Fibroblast of lung (primary cell): ENCODE data around the gene ANK2. TPM values are rescaled to one million over a fixed set of nuclear protein-coding genes. Genes with fewer than 3 reads are reported as not detected.

ENCODE experiments used
- DNase-seq, 2 donors: peaks; one replicate each; pipeline versions ENCODE4 v3.0.0 to v3.0.0-alpha.2; 2010; ENCODE audit warnings: low read depth in 2 of 2
- H2AFZ ChIP-seq: 2 replicates; pipeline ENCODE4 v1.5.1; 2012; ENCODE audit warnings: low read length, control low read depth, inconsistent platforms
- H3K27ac ChIP-seq: 2 replicates; pipeline ENCODE4 v1.5.1; 2011; ENCODE audit warnings: low read length, control low read depth; ENCODE audit not compliant: insufficient read depth
- H3K27me3 ChIP-seq: 2 replicates; pipeline ENCODE4 v1.5.1; 2011; ENCODE audit warnings: mild to moderate bottlenecking, low read length; ENCODE audit not compliant: control insufficient read depth, insufficient read depth
- H3K36me3 ChIP-seq: 2 replicates; pipeline ENCODE4 v1.5.1; 2011; ENCODE audit warnings: low read length; ENCODE audit not compliant: control insufficient read depth, insufficient read depth
- H3K4me1 ChIP-seq: 2 replicates; pipeline ENCODE4 v1.5.1; 2011; ENCODE audit warnings: low read length; ENCODE audit not compliant: control insufficient read depth, insufficient read depth; ENCODE audit errors: extremely low read depth
- H3K4me2 ChIP-seq: 2 replicates; pipeline ENCODE4 v1.5.1; 2011; ENCODE audit warnings: low read length, control low read depth; ENCODE audit not compliant: insufficient read depth; ENCODE audit errors: extremely low read depth
- H3K4me3 ChIP-seq, 4 experiments: fragments of 200-600 bp in 1 of 4; sonication (generic) in 1 of 4; replicated peaks in 1 of 4; 2 replicates each; pipeline ENCODE4 v1.5.1; 2011 to 2016; ENCODE audit warnings: low read length in 4 of 4, low read depth in 3 of 4, mild to moderate bottlenecking in 3 of 4, control low read depth in 2 of 4, inconsistent platforms in 1 of 4, mixed read lengths in 1 of 4; ENCODE audit not compliant: insufficient read depth in 1 of 4; ENCODE audit errors: control extremely low read depth in 1 of 4
- H3K79me2 ChIP-seq: 2 replicates; pipeline ENCODE4 v1.5.1; 2012; ENCODE audit warnings: mild to moderate bottlenecking, low read length, inconsistent platforms; ENCODE audit not compliant: control insufficient read depth, insufficient read depth
- H3K9ac ChIP-seq: 2 replicates; pipeline ENCODE4 v1.5.1; 2011; ENCODE audit warnings: mild to moderate bottlenecking, low read length, control low read depth; ENCODE audit not compliant: insufficient read depth
- H3K9me3 ChIP-seq: 2 replicates; pipeline ENCODE4 v1.5.1; 2012; ENCODE audit warnings: low read depth, low read length; ENCODE audit not compliant: control insufficient read depth, insufficient read depth
- H4K20me1 ChIP-seq: 2 replicates; pipeline ENCODE4 v1.5.1; 2011; ENCODE audit warnings: low read length; ENCODE audit not compliant: control insufficient read depth, insufficient read depth; ENCODE audit errors: extremely low read depth
- EZH2 ChIP-seq: IDR thresholded peaks from 2 replicates; pipeline ENCODE4 v1.5.1; 2012; ENCODE audit warnings: low read length, control low read depth, mild to moderate bottlenecking; ENCODE audit errors: missing control alignments
- polyA plus RNA-seq, 2 donors: library from polyadenylated mRNA; depleted of rRNA in 1 of 2; stranded (reverse) in 1 of 2; unstranded in 1 of 2; fragments of >200 nt; gene quantifications; 2 replicates each; pipeline ENCODE4 v1.2.1, GENCODE V29; 2011 to 2012; ENCODE audit warnings: missing spikeins in 1 of 2
- total RNA-seq: library from RNA; depleted of rRNA; stranded (reverse); fragments of >200 nt; gene quantifications from 2 replicates; pipeline ENCODE4 v1.2.1, GENCODE V29; 2014
- TF ChIP-seq, protein P1 (sequence below), 2 donors: IDR thresholded peaks in 1 of 2; conservative IDR thresholded peaks in 1 of 2; 1 replicate in 1 of 2; 2 replicates in 1 of 2; pipeline ENCODE4 v1.5.1; 2011 to 2012; ENCODE audit warnings: low read length in 2 of 2, control low read depth in 1 of 2, inconsistent platforms in 1 of 2, low read depth in 1 of 2, mild to moderate bottlenecking in 1 of 2

The ANK2 gene
- total and polyA plus RNA-seq, 2 donors (not counting 1 experiment from before 2014, with no cell fraction given), result 10.9 to 95.1 TPM

DNA sequence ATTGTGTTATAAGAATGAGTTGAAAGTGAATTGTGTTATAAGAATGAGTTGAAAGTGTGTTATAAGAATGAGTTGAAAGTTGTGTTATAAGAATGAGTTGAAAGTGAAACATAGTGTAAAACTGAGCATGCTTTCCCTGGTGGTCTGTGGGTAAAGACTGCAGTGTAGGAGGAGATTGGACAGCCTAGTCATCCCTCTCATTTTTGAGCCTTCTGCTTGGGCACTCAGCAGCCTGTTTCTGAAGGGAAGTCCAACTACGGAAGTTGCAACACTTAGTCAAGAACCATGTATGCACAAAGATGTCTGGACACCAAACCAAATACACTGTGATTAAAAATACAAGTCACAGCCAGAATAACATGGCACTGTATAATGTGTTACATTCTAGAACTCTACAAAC, 72.6 kb downstream of the ANK2 start:
- Histone ChIP-seq H3K27ac (no peak overlapping the region), H3K4me2 (no peak overlapping the region), H4K20me1 (no peaks in the 10 kb centered on the region), H3K9me3 (no peaks in the 10 kb centered on the region), H3K27me3 (no peaks in the 10 kb centered on the region), H3K4me3 (no peak overlapping the region), H3K4me1 (no peaks in the 10 kb centered on the region), H3K79me2 (no peaks in the 10 kb centered on the region), H3K36me3 (no peaks in the 10 kb centered on the region), H3K9ac (no peak overlapping the region), H2AFZ (no peak overlapping the region)
- no peak for DNase-seq
- TF ChIP-seq, protein P1, sequence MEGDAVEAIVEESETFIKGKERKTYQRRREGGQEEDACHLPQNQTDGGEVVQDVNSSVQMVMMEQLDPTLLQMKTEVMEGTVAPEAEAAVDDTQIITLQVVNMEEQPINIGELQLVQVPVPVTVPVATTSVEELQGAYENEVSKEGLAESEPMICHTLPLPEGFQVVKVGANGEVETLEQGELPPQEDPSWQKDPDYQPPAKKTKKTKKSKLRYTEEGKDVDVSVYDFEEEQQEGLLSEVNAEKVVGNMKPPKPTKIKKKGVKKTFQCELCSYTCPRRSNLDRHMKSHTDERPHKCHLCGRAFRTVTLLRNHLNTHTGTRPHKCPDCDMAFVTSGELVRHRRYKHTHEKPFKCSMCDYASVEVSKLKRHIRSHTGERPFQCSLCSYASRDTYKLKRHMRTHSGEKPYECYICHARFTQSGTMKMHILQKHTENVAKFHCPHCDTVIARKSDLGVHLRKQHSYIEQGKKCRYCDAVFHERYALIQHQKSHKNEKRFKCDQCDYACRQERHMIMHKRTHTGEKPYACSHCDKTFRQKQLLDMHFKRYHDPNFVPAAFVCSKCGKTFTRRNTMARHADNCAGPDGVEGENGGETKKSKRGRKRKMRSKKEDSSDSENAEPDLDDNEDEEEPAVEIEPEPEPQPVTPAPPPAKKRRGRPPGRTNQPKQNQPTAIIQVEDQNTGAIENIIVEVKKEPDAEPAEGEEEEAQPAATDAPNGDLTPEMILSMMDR (conservative IDR thresholded peaks at IDR 0.05 in 1 of 2, IDR thresholded peaks at IDR 0.05 in 1 of 2; ENCODE audit: low read depth in 1 of 2, low read length in 2 of 2), result no peak
- TF ChIP-seq EZH2, result no peak

DNA sequence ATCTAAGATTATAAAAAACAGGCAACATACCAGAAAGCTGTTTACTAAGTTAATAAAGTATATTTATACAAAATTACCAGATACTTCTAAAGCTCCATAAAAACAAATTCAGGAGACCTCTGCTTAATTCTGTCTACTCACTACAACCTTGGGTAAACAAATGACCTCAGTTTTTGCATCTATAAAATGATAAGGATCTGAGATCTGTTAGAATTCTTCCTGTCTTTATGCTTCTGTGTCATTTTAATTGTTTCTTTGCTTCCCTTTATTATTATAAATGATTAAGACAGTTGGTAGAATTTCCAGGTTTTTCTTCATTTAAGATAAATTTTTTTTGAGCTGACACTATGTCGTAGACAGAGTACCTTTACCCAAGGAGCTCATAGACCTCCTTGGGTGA, 76.0 kb downstream of the ANK2 start:
- no peak for TF ChIP-seq EZH2
- TF ChIP-seq, protein P1 (conservative IDR thresholded peaks at IDR 0.05 in 1 of 2, IDR thresholded peaks at IDR 0.05 in 1 of 2; ENCODE audit: low read depth in 1 of 2, low read length in 2 of 2), result no peak
- no peak overlapping the region for H3K4me2 ChIP-seq
- no peaks in the 10 kb centered on the region for H3K79me2 ChIP-seq

DNA sequence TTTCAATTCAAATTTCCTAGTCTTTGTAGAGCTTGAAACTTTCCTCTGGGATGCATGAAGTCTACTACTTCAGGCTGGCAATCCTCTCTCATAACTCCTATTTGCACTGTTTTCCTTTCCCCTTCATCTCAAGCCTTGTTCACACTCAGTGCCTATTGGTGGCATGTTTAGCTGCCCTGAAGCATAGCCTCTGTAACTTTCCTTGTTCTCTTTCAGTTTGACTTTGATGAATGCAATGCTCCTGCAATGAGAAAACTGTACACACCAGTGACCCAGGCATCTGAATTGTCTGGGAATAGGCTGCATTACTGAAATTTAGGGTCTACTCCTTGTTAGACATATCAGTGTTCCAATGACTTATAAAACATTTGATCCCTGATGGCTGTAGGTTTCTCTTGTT, 81.7 kb downstream of the ANK2 start:
- Histone ChIP-seq H3K27ac (no peak overlapping the region), H2AFZ (no peak overlapping the region), H3K4me2 (no peak overlapping the region), H3K4me1 (no peaks in the 10 kb centered on the region), H3K9me3 (no peaks in the 10 kb centered on the region), H4K20me1 (no peaks in the 10 kb centered on the region), H3K79me2 (no peaks in the 10 kb centered on the region), H3K36me3 (no peaks in the 10 kb centered on the region), H3K9ac (no peak overlapping the region), H3K4me3 (no peak overlapping the region), H3K27me3 (no peaks in the 10 kb centered on the region)
- no peak for DNase-seq
- TF ChIP-seq, protein P1 (conservative IDR thresholded peaks at IDR 0.05 in 1 of 2, IDR thresholded peaks at IDR 0.05 in 1 of 2; ENCODE audit: low read depth in 1 of 2, low read length in 2 of 2), result no peak
- no peak for TF ChIP-seq EZH2

More for the DNA sequence above, 76.0 kb downstream of the ANK2 start:
- H2AFZ ChIP-seq, result no peak overlapping the region
- H3K4me3 ChIP-seq, result no peak overlapping the region
- no peak overlapping the region for H3K27ac ChIP-seq
- H3K36me3 ChIP-seq, result no peaks in the 10 kb centered on the region
- no peak for DNase-seq
- H3K9ac ChIP-seq, result no peak overlapping the region
- H3K4me1 ChIP-seq, result no peaks in the 10 kb centered on the region
- H4K20me1 ChIP-seq, result no peaks in the 10 kb centered on the region
- no peaks in the 10 kb centered on the region for H3K9me3 ChIP-seq
- H3K27me3 ChIP-seq, result no peaks in the 10 kb centered on the region
